Right atrium auricular region (tissue), 2 donors: ENCODE measurements around the gene NCLN. TPM values are rescaled to one million over a fixed set of nuclear protein-coding genes. Genes with fewer than 3 reads are reported as not detected.
A peak's percentile ranks its signal among the peaks of the same experiment; 100 is the strongest.

Experiments
- DNase-seq: peaks from one replicate; pipeline ENCODE4 v3.0.0-alpha.2; 2019; ENCODE audit warnings: low spot score
- H3K27ac ChIP-seq, 2 donors: fragments of 200-600 bp; sonication (generic); 1 replicate in 1 of 2; 2 replicates in 1 of 2; pipeline ENCODE4 v1.5.1; 2016 to 2019
- H3K27me3 ChIP-seq, 2 donors: fragments of 200-600 bp; sonication (generic); one replicate each; pipeline versions ENCODE4 v1.5.1 to v1.6.0; 2017 to 2019
- H3K36me3 ChIP-seq: fragments of 200-600 bp; sonication (generic); one replicate; pipeline ENCODE4 v1.5.1; 2016
- H3K4me1 ChIP-seq, 2 donors: fragments of 200-600 bp; sonication (generic); one replicate each; pipeline versions ENCODE4 v1.5.1 to v1.6.0; 2017 to 2019
- H3K4me3 ChIP-seq, 2 donors: fragments of 200-600 bp; sonication (generic); 1 replicate in 1 of 2; 2 replicates in 1 of 2; pipeline ENCODE4 v1.5.1; 2017 to 2019; ENCODE audit warnings: mild to moderate bottlenecking in 1 of 2, moderate library complexity in 1 of 2
- H3K9me3 ChIP-seq, 2 donors: fragments of 200-600 bp; sonication (generic); one replicate each; pipeline ENCODE4 v1.5.1; 2019
- CTCF ChIP-seq, 2 donors: fragments of 200-600 bp; sonication (generic); IDR thresholded peaks; one replicate each; pipeline ENCODE4 v1.5.1; 2019; ENCODE audit warnings: antibody characterized with exemption in 2 of 2
- total RNA-seq, 2 donors: library from RNA; depleted of rRNA; stranded (reverse); fragments of >200 nt; gene quantifications; one replicate each; pipeline ENCODE4 v1.1.0, GENCODE V29; 2016

Gene NCLN
- total RNA-seq, 2 donors from 2014 or later = 23.3 to 24.9 TPM

- TF ChIP-seq CTCF (IDR thresholded peaks at IDR 0.05) = no peak
- Histone ChIP-seq H3K9me3 (no peaks in the 10 kb centered on the region), H3K4me1 (no peaks in the 10 kb centered on the region), H3K4me3 (no peak overlapping the region), H3K36me3 (peaks cover 33% of the 10 kb centered on the region), H3K27me3 (no peaks in the 10 kb centered on the region), H3K27ac (no peak overlapping the region)
- no peak for DNase-seq
These were observed 22.8 kb downstream of the NCLN start for GRCh38 chr19:3208317-3209207.

GRCh38 chr19:3210347-3211017 lies 24.8 kb downstream of the NCLN start:
- H3K4me1 ChIP-seq = no peaks in the 10 kb centered on the region
- H3K36me3 ChIP-seq = peaks cover 24% of the 10 kb centered on the region
- TF ChIP-seq CTCF (IDR thresholded peaks at IDR 0.05) = peak; percentile 38 to 67
- no peak overlapping the region for H3K4me3 ChIP-seq
- DNase-seq = no peak
- no peaks in the 10 kb centered on the region for H3K9me3 ChIP-seq
- no peak overlapping the region for H3K27ac ChIP-seq
- no peaks in the 10 kb centered on the region for H3K27me3 ChIP-seq

GRCh38 chr19:3211191-3211590 lies 25.5 kb downstream of the NCLN start:
- DNase-seq = no peak
- Histone ChIP-seq H3K9me3 (no peaks in the 10 kb centered on the region), H3K27ac (no peak overlapping the region), H3K36me3 (peaks cover 17% of the 10 kb centered on the region), H3K4me1 (no peaks in the 10 kb centered on the region), H3K4me3 (no peak overlapping the region), H3K27me3 (no peaks in the 10 kb centered on the region)
- no peak for TF ChIP-seq CTCF (IDR thresholded peaks at IDR 0.05)

- Histone ChIP-seq H3K36me3 (peaks cover under 1% of the 10 kb centered on the region), H3K4me1 (no peaks in the 10 kb centered on the region), H3K4me3 (no peak overlapping the region), H3K27me3 (no peaks in the 10 kb centered on the region), H3K27ac (no peak overlapping the region), H3K9me3 (no peaks in the 10 kb centered on the region)
- no peak for TF ChIP-seq CTCF (IDR thresholded peaks at IDR 0.05)
- DNase-seq = no peak
These were observed 27.4 kb downstream of the NCLN start for GRCh38 chr19:3213159-3213558.

GRCh38 chr19:3216874-3217273 lies 31.1 kb downstream of the NCLN start:
- Histone ChIP-seq H3K36me3 (no peaks in the 10 kb centered on the region), H3K27ac (no peak overlapping the region), H3K27me3 (no peaks in the 10 kb centered on the region), H3K4me3 (no peak overlapping the region), H3K9me3 (no peaks in the 10 kb centered on the region), H3K4me1 (no peaks in the 10 kb centered on the region)
- TF ChIP-seq CTCF (IDR thresholded peaks at IDR 0.05) = no peak
- no peak for DNase-seq
